ENCODE data around the gene TEX36. TPM values are rescaled to one million over a fixed set of nuclear protein-coding genes. Genes with fewer than 3 reads are reported as not detected.

Gene TEX36
- total and polyA plus RNA-seq, 2 of the 13 experiments (the other 11 are each of a cell fraction or from before 2014, with no cell fraction given) = not detected

GRCh38 chr10:125692196-125692595, 9.2 kb upstream of the TEX36 start:
- POLR2A ChIA-PET = no interaction called here
- Histone ChIP-seq H3K79me2 (ENCODE audit: insufficient read depth, low read length) (no peaks in the 10 kb centered on the region), H4K20me1 (ENCODE audit: insufficient read depth, low read length) (no peaks in the 10 kb centered on the region), H3K36me3 (replicated peaks in 1 of 2; ENCODE audit: control insufficient read depth in 1 of 2, insufficient read depth in 2 of 2, low read length in 2 of 2) (no peaks in the 10 kb centered on the region), H3K9ac (ENCODE audit: insufficient read depth, low read depth, low read length) (no peak overlapping the region), H2AFZ (ENCODE audit: low read length) (no peak overlapping the region), H3K27ac (ENCODE audit: extremely low read length, insufficient read depth, low read length) (no peak overlapping the region), H3K4me2 (ENCODE audit: low read depth, low read length) (no peak overlapping the region), H3K27me3 (ENCODE audit: control insufficient read depth in 1 of 2, insufficient read depth in 2 of 2, low read length in 2 of 2) (peaks cover 2 to 58% of the 10 kb centered on the region in 2 experiments), H3K4me1 (ENCODE audit: insufficient read depth, low read length) (no peaks in the 10 kb centered on the region), H3K9me3 (ENCODE audit: low read length) (no peaks in the 10 kb centered on the region), H3K4me3 (replicated peaks in 1 of 3; ENCODE audit: insufficient read depth in 1 of 3, low read depth in 2 of 3, low read length in 3 of 3) (no peak overlapping the region)
- intact Hi-C loops (cut with micrococcal nuclease; ENCODE audit: unreplicated experiment) = no loop called here
- CTCF ChIA-PET (ENCODE audit: low intra/inter-chr PET ratio, low total read pairs) = no interaction called here
- no peak for DNase-seq (ENCODE audit: low spot score)
- 3% methylated on average over 3 of the region's 3 CpGs for WGBS (ENCODE audit: low lambda C conversion rate)
- no peak for ATAC-seq
- FAIRE-seq = no peak
- in situ Hi-C loops (cut with HindIII; ENCODE audit: extremely low pct_ligation_motif_present, low pct_unique_long_range_greater_than_20kb) = no loop called here
- no TSS peak for BruUV-seq (replicated peaks)
- TF ChIP-seq ZNF230 (CRISPR knock-in tag; IDR thresholded peaks at IDR 0.05) = no peak
- no peak for TF ChIP-seq ZFAT (CRISPR knock-in tag; conservative IDR thresholded peaks at IDR 0.05)
- no peak for TF ChIP-seq MAFK (conservative IDR thresholded peaks at IDR 0.05 in 1 of 2, IDR thresholded peaks at IDR 0.05 in 1 of 2; ENCODE audit: low read length in 2 of 2)
- TF ChIP-seq ZNF775 (CRISPR knock-in tag; IDR thresholded peaks at IDR 0.05; ENCODE audit: borderline replicate concordance) = no peak
- no peak for TF ChIP-seq CAMTA2 (CRISPR knock-in tag; IDR thresholded peaks at IDR 0.05; ENCODE audit: borderline replicate concordance)
- TF ChIP-seq ZNF362 (CRISPR knock-in tag; IDR thresholded peaks at IDR 0.05; ENCODE audit: borderline replicate concordance) = no peak
- no peak for TF ChIP-seq TRIM24 (CRISPR knock-in tag; IDR thresholded peaks at IDR 0.05)
- TF ChIP-seq CHCHD3 (CRISPR knock-in tag; IDR thresholded peaks at IDR 0.05) = no peak
- no peak for TF ChIP-seq FOXP4 (CRISPR knock-in tag; IDR thresholded peaks at IDR 0.05)
- TF ChIP-seq SOX6 (IDR thresholded peaks at IDR 0.05) = no peak
- TF ChIP-seq SOX6 (CRISPR knock-in tag; IDR thresholded peaks at IDR 0.05) = no peak
- no peak for TF ChIP-seq PRDM4 (CRISPR knock-in tag; IDR thresholded peaks at IDR 0.05; ENCODE audit: borderline replicate concordance)
- no peak for TF ChIP-seq ZNF563 (CRISPR knock-in tag; IDR thresholded peaks at IDR 0.05)
- no peak for TF ChIP-seq ZNF224 (CRISPR knock-in tag; IDR thresholded peaks at IDR 0.05)
- no peak for TF ChIP-seq ZNF557 (CRISPR knock-in tag; IDR thresholded peaks at IDR 0.05)
- TF ChIP-seq BHLHE40 (IDR thresholded peaks at IDR 0.05; ENCODE audit: low read length) = no peak
- TF ChIP-seq ZBTB39 (CRISPR knock-in tag; IDR thresholded peaks at IDR 0.05) = no peak

All from HepG2 (cell line).